Kidney (tissue), 14 donors: ENCODE data around the gene CHMP5. TPM values are rescaled to one million over a fixed set of nuclear protein-coding genes. Genes with fewer than 3 reads are reported as not detected.

ENCODE experiments used
- DNase-seq, 5 donors: peaks; one replicate each; pipeline ENCODE4 v3.0.0-alpha.2; 2013 to 2020
- FAIRE-seq: peaks from 2 replicates; lab custom pipeline; 2012; peaks lifted over from hg19 to GRCh38; lab: Jason Lieb, UNC
- H3K27ac ChIP-seq, 2 donors: one replicate each; pipeline ENCODE4 v1.7.0; 2013; ENCODE audit warnings: low read depth in 2 of 2, low read length in 2 of 2, inconsistent platforms in 1 of 2
- H3K27me3 ChIP-seq: one replicate; pipeline ENCODE4 v1.7.1; 2013; ENCODE audit warnings: low read length, inconsistent platforms; ENCODE audit not compliant: control insufficient read depth, insufficient read depth
- H3K36me3 ChIP-seq, 3 donors: one replicate each; pipeline versions ENCODE4 v1.7.0 to v1.7.1; 2013; ENCODE audit warnings: low read length in 3 of 3, control low read depth in 1 of 3, inconsistent platforms in 1 of 3; ENCODE audit not compliant: insufficient read depth in 3 of 3, control insufficient read depth in 2 of 3
- H3K4me1 ChIP-seq, 3 donors: one replicate each; pipeline versions ENCODE4 v1.7.0 to v1.7.1; 2013; ENCODE audit warnings: low read length in 3 of 3, inconsistent platforms in 1 of 3, low read depth in 1 of 3; ENCODE audit not compliant: control insufficient read depth in 2 of 3, insufficient read depth in 2 of 3
- H3K4me3 ChIP-seq, 3 donors: one replicate each; pipeline versions ENCODE4 v1.7.0 to v1.8.1; 2013; ENCODE audit warnings: low read length in 3 of 3, control low read depth in 1 of 3, inconsistent platforms in 1 of 3
- H3K9ac ChIP-seq, 3 donors: one replicate each; pipeline versions ENCODE4 v1.7.0 to v1.7.1; 2013; ENCODE audit warnings: low read length in 3 of 3, control low read depth in 1 of 3, inconsistent platforms in 1 of 3
- H3K9me3 ChIP-seq, 3 donors: one replicate each; pipeline versions ENCODE4 v1.7.0 to v1.7.1; 2013; ENCODE audit warnings: low read length in 3 of 3, control low read depth in 1 of 3, inconsistent platforms in 1 of 3; ENCODE audit not compliant: control insufficient read depth in 2 of 3, insufficient read depth in 1 of 3
- CTCF ChIP-seq: IDR thresholded peaks from 3 replicates; pipeline ENCODE4 v1.5.1; 2012; ENCODE audit warnings: mild to moderate bottlenecking, moderate library complexity, borderline replicate concordance; ENCODE audit not compliant: insufficient read depth; ENCODE audit errors: extremely low read depth
- intact Hi-C: fragments of 100-400 bp; cut with DNase I; formaldehyde crosslinking; loops from one replicate; pipeline ENCODE4 v1.11.1; 2022
- polyA plus RNA-seq: library from polyadenylated mRNA; stranded (reverse); fragments of 350-450 nt; fragmentation: Illumina TruSeq; extraction: RNeasy Lipid Tissue Mini Kit (QIAGEN cat#74804); gene quantifications from one replicate; pipeline ENCODE4 v1.2.3, GENCODE V29; 2014; ENCODE audit warnings: low read depth, low replicate concordance; ENCODE audit not compliant: insufficient read depth
- total RNA-seq: library from RNA; stranded (reverse); fragmentation: NEBNext Ultra II Directional; extraction: Animal tissue kit (Norgen Biotek cat#: 25700); gene quantifications from one replicate; pipeline ENCODE4 v1.2.1, GENCODE V29; 2021
- donor health status: control.
- donor health status: control.
- donor health status: control.
- donor health status: control.
- donor health status: control.
- donor health status: DM: yes; HTN: yes; CAD: no.
- donor health status: Normal renal cell carcinoma (clear cell type).

CHMP5 gene
- total and polyA plus RNA-seq, 2 donors from 2014 or later, result 65.2 to 100 TPM

DNA sequence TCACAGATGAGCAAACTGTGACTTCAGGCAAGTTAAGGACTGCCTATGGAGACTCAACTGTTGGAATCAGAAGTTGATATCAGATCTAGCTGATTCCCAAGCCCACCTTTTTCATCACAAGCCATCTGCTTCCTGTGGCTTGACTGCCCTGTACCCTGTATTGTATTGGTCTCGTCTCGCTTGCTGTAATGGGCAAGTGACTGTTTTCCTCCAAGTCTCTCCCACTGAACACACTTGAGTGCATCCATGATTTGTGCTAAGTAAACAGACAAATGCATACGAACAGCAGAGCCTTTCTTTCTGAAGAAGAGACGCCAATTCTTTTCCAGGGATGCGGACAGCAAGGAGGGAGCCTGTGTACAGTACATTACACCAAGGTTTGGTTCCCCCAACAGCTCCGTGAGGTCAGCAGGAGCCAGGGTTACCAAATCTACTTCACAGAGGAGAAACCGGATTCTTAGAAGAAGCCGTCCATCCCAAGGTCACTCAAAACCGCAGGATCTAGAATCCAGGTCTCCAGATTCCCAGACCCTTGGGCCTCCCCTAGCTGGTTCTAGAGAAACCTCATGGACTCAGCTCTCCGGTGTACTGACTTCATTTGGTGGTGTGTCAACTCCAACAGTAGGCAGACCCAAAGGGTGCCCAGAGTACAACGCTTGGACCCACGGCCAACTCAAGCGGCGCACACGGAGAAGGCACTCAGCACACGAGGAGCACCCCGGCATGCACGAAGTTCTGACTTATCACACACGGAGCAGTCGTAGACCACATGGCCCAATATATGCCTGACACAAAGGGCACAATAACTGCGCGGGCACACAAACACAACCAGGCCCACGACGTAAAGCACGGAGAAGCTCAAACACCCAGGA, 1.5 kb upstream of the CHMP5 start:
- no peaks in the 10 kb centered on the region for H3K9me3 ChIP-seq
- H3K27me3 ChIP-seq, result no peaks in the 10 kb centered on the region
- H3K4me1 ChIP-seq, result peaks cover 0 to 17% (median 8%) of the 10 kb centered on the region in 3 donors
- intact Hi-C loops, result no loop called here
- TF ChIP-seq CTCF, result no peak
- FAIRE-seq, result no peak
- H3K36me3 ChIP-seq, result peaks cover 10 to 41% (median 30%) of the 10 kb centered on the region in 3 donors
- DNase-seq, result peak in 3 of 5 donors; percentile 17 to 67 (median 61)
- H3K9ac ChIP-seq, result peak overlapping the region; percentile 77 to 92 (median 88)
- peak overlapping the region; percentile 81 to 92 for H3K27ac ChIP-seq
- H3K4me3 ChIP-seq, result peak overlapping the region; percentile 90 to 96 (median 94)

DNA sequence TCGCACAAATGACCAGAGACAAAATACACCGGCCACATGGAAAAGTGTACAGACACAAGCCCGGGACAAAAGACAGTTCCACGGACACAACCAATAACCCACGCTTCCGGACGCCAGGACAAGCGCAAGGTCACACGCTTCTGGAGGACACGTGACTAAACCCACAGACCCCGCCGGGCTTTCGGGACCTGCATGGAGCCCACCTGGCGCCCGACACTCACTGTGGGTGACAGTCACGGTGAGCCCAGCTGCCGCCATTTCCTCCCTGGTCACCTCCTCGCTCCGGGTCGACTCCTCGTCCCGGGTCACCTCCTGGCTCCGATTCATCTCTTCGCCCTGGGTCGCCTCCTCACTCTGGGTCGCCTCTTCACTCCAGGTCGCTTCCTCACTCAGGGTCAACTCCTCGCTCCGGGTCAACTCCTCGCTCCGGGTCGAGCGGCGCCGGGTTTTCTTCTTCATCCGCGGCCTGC, 811 bp upstream of the CHMP5 start:
- intact Hi-C loops, result no loop called here
- no peak for TF ChIP-seq CTCF
- Histone ChIP-seq H3K4me1 (peaks cover 0 to 17% (median 8%) of the 10 kb centered on the region in 3 donors), H3K4me3 (peak overlapping the region; percentile 90 to 96 (median 94)), H3K9ac (peak overlapping the region; percentile 77 to 92 (median 88)), H3K27ac (peak overlapping the region; percentile 81 to 92), H3K9me3 (no peaks in the 10 kb centered on the region), H3K27me3 (no peaks in the 10 kb centered on the region), H3K36me3 (peaks cover 12 to 42% (median 27%) of the 10 kb centered on the region in 3 donors)
- FAIRE-seq (no peak), DNase-seq (peak in 3 of 5 donors; percentile 42 to 91 (median 46))

- H3K27me3 ChIP-seq, result no peaks in the 10 kb centered on the region
- DNase-seq (peak in 1 of 5 donors; percentile 6), FAIRE-seq (no peak)
- peak overlapping the region; percentile 71 to 96 (median 74) for H3K9ac ChIP-seq
- H3K9me3 ChIP-seq, result no peaks in the 10 kb centered on the region
- H3K4me3 ChIP-seq, result peak overlapping the region; percentile 86 to 95 (median 92)
- H3K27ac ChIP-seq, result peak overlapping the region; percentile 56 to 67
- peaks cover 0 to 17% (median 8%) of the 10 kb centered on the region in 3 donors for H3K4me1 ChIP-seq
- intact Hi-C loops, result no loop called here
- no peak for TF ChIP-seq CTCF
- peaks cover 7 to 32% (median 22%) of the 10 kb centered on the region in 3 donors for H3K36me3 ChIP-seq
Observed at GRCh38 chr9:33265211-33265865, 489 bp downstream of the CHMP5 start.
